HG02970 (cell line): ENCODE measurements around the gene PADI6.

ENCODE experiments used
- ATAC-seq: cut with Tn5 transposase; IDR thresholded peaks from one replicate; pipeline ENCODE4 v1.9.1; 2021; ENCODE audit warnings: mild to moderate bottlenecking, moderate library complexity, moderate number of reproducible peaks; ENCODE audit not compliant: unreplicated experiment, low FRiP score

PADI6 gene

GRCh38 chr1:17356387-17357026, 15.5 kb upstream of the PADI6 start:
- no peak for ATAC-seq

GRCh38 chr1:17358557-17358956, 13.4 kb upstream of the PADI6 start:
- no peak for ATAC-seq

GRCh38 chr1:17359031-17359430, 13.0 kb upstream of the PADI6 start:
- no peak for ATAC-seq

- ATAC-seq, result no peak
Observed at GRCh38 chr1:17359808-17360207, 12.2 kb upstream of the PADI6 start.

- no peak for ATAC-seq
Observed at GRCh38 chr1:17360272-17360956, 11.6 kb upstream of the PADI6 start.

GRCh38 chr1:17361687-17362086, 10.3 kb upstream of the PADI6 start:
- ATAC-seq, result no peak

- ATAC-seq, result no peak
Observed at GRCh38 chr1:17363351-17363750, 8.6 kb upstream of the PADI6 start.

- ATAC-seq, result no peak
Observed at GRCh38 chr1:17363771-17364170, 8.2 kb upstream of the PADI6 start.

- no peak for ATAC-seq
Observed at GRCh38 chr1:17365293-17365692, 6.7 kb upstream of the PADI6 start.

- ATAC-seq, result no peak
Observed at GRCh38 chr1:17369466-17369865, 2.5 kb upstream of the PADI6 start.

- ATAC-seq, result no peak
Observed at GRCh38 chr1:17370618-17371017, 1.4 kb upstream of the PADI6 start.

- ATAC-seq, result no peak
Observed at GRCh38 chr1:17372955-17373354, 959 bp downstream of the PADI6 start.

GRCh38 chr1:17375651-17376050, 3.7 kb downstream of the PADI6 start:
- no peak for ATAC-seq

- ATAC-seq, result no peak
Observed at GRCh38 chr1:17377325-17377953, 5.4 kb downstream of the PADI6 start.

- no peak for ATAC-seq
Observed at GRCh38 chr1:17381161-17381560, 9.2 kb downstream of the PADI6 start.

GRCh38 chr1:17392199-17392740, 20.3 kb downstream of the PADI6 start:
- no peak for ATAC-seq

GRCh38 chr1:17393230-17393629, 21.2 kb downstream of the PADI6 start:
- ATAC-seq, result no peak

GRCh38 chr1:17397910-17398695, 26.1 kb downstream of the PADI6 start:
- no peak for ATAC-seq

- ATAC-seq, result no peak
Observed at GRCh38 chr1:17400725-17401341, 28.8 kb downstream of the PADI6 start.

GRCh38 chr1:17401841-17402240, 29.8 kb downstream of the PADI6 start:
- ATAC-seq, result no peak
